Nasal cavity respiratory epithelium epithelial cell of viscerocranial mucosa (primary cell): Measurements from ENCODE around the gene GLS. TPM values are rescaled to one million over a fixed set of nuclear protein-coding genes. Genes with fewer than 3 reads are reported as not detected.

Experiments used
- total RNA-seq: library from RNA; depleted of rRNA; stranded (reverse); fragments of >200 nt; gene quantifications from 2 replicates; pipeline ENCODE4 v1.2.3, GENCODE V29; 2014

GLS gene
- 137 and 188 TPM in 2 replicates for total RNA-seq

DNA sequence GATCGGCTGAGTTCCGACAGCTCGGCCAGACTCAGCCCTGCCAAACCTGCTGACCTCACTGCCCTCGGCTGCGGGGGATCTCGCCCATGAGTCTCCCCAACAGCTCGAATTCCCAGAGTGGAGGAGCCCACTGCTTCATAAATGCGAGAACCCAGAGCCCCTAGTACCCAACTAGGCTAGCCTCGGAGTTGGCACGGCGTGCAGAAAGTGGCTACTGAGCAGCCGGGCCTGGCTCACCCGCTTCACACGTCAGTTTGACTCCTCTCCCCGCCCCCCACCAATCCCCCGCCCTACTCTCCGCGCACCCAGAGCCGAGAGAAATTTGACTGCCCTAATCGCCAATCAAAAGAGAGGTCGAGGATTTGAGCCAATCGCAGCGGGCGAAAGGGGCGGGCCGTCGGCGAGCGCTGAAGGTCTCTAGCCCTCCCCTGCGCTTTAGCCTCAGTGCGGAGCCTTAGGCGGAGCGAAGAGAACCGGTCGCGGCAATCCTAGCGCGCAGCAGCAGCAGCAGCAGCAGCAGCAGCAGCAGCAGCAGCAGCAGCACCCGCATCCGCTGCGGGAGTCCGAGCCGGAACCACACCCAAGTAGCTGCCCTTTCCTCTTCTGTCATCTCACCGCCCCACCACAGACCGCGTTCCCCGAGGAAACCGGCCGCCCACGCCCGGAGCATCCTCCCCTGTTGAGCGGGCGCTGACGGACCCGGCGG lies at the start of gene GLS:
Gene GLS, plus strand, starts transcription at position 444 of the 706 bp plus-strand sequence. CDS start 264 bp downstream, outside the sequence.

DNA sequence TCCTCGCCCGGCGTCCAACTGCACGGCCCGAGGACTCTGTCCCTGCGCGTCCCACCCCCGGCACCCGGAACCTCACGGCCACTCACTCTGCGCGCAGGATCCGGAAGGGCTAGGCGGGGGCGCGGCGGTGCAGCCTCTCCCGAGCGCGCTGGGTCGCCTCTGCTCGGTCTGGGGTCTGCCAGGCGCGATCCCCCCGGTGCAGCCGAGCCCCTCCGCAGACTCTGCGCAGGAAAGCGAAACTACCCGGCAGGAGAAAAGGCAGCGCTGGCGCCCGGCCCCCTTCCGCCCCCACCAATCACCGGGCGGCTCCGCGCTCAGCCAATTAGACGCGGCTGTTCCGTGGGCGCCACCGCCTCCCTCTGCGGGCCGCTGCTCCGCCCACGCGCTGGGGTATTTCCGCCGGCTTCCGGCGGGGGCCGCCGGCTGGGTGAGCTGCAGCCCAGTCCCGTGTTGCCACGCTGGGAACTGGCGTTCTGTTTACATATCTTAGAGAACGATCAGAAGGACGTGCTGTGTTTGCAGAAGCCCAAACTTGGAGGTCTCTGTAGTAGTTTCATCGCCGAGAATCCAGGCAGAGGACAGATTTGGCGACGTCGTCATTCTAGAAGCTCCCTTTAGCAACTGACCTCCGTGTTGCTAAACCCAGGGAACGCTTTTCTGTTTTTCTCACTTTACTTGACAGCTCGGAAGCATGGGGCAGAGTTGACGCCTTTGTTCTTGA lies 133.5 kb downstream of the GLS start, which contains the start of gene STAT1:
Gene STAT1, minus strand, starts transcription at position 240 of the 721 bp plus-strand sequence. CDS start 4,168 bp downstream, outside the sequence.

Other genes starting within 250 kb of the GLS start
- gene NAB1, start 231.7 kb upstream of the GLS start, total RNA-seq, result 81.7 and 86.5 TPM in 2 replicates
- gene STAT1, start 133.3 kb downstream of the GLS start, total RNA-seq, result 59.5 and 71.5 TPM in 2 replicates